ENCODE measurements around the gene OR52L1.

DNA sequence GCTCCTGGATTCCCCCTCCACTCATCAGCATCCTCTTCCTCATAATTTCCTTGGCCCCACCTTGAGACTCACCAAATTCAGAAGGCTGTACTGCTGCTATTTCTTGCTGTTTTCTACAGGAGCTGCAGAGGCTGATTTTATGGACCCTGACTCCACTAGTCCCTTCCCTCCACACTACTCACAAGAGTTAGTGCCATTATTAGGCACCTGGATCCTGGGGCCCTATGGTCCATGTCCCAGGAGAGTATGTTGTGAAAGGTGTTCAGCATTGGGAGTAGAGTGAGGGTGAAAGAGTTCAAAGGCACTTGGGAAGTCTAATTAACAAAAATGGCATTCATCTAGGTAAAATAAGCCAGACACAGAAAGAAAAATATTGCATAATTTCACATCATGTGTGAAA is 20.1 kb upstream of the OR52L1 start, which contains the start of gene OR56A4:
- TF ChIP-seq, protein P1, sequence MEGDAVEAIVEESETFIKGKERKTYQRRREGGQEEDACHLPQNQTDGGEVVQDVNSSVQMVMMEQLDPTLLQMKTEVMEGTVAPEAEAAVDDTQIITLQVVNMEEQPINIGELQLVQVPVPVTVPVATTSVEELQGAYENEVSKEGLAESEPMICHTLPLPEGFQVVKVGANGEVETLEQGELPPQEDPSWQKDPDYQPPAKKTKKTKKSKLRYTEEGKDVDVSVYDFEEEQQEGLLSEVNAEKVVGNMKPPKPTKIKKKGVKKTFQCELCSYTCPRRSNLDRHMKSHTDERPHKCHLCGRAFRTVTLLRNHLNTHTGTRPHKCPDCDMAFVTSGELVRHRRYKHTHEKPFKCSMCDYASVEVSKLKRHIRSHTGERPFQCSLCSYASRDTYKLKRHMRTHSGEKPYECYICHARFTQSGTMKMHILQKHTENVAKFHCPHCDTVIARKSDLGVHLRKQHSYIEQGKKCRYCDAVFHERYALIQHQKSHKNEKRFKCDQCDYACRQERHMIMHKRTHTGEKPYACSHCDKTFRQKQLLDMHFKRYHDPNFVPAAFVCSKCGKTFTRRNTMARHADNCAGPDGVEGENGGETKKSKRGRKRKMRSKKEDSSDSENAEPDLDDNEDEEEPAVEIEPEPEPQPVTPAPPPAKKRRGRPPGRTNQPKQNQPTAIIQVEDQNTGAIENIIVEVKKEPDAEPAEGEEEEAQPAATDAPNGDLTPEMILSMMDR (IDR thresholded peaks at IDR 0.05): no peak
- no peak for TF ChIP-seq POLR2A (IDR thresholded peaks at IDR 0.05)

All from testis (tissue), 2 donors.